ENCODE data around the gene FER.

FER gene

DNA sequence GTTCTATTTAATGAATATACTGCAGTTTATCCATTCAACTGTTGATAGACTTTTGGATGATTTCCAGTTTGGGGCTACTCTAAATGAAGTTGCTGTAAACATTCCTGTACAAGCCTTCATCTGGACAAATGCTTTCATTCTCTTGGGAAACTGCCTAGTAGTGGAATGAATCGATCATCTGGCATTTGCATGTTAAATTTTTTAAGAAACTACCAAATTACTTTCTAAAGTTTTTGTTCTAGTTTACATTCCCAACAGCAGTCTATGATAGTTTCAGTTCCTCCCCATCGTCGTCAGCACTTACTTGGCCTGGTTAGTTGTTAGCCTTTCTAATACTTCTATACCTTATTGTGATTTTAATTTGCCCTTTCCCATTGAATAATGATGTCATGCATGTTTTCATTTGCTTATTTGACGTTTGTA, 306.3 kb downstream of the FER start:
- no peak overlapping the region for H3K4me3 ChIP-seq (ENCODE audit: low read depth, low read length)
- no peaks in the 10 kb centered on the region for H3K36me3 ChIP-seq (replicated peaks)
- TF ChIP-seq, protein P1, sequence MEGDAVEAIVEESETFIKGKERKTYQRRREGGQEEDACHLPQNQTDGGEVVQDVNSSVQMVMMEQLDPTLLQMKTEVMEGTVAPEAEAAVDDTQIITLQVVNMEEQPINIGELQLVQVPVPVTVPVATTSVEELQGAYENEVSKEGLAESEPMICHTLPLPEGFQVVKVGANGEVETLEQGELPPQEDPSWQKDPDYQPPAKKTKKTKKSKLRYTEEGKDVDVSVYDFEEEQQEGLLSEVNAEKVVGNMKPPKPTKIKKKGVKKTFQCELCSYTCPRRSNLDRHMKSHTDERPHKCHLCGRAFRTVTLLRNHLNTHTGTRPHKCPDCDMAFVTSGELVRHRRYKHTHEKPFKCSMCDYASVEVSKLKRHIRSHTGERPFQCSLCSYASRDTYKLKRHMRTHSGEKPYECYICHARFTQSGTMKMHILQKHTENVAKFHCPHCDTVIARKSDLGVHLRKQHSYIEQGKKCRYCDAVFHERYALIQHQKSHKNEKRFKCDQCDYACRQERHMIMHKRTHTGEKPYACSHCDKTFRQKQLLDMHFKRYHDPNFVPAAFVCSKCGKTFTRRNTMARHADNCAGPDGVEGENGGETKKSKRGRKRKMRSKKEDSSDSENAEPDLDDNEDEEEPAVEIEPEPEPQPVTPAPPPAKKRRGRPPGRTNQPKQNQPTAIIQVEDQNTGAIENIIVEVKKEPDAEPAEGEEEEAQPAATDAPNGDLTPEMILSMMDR (IDR thresholded peaks at IDR 0.05; ENCODE audit: low read depth, low read length, missing control alignments), result no peak
- no peak for DNase-seq
- H3K27me3 ChIP-seq (replicated peaks), result no peaks in the 10 kb centered on the region
- in situ Hi-C loops (cut with HindIII; ENCODE audit: low pct_ligation_motif_present, low sequenced_read_pairs), result no loop called here
- H3K27ac ChIP-seq, result no peak overlapping the region

DNA sequence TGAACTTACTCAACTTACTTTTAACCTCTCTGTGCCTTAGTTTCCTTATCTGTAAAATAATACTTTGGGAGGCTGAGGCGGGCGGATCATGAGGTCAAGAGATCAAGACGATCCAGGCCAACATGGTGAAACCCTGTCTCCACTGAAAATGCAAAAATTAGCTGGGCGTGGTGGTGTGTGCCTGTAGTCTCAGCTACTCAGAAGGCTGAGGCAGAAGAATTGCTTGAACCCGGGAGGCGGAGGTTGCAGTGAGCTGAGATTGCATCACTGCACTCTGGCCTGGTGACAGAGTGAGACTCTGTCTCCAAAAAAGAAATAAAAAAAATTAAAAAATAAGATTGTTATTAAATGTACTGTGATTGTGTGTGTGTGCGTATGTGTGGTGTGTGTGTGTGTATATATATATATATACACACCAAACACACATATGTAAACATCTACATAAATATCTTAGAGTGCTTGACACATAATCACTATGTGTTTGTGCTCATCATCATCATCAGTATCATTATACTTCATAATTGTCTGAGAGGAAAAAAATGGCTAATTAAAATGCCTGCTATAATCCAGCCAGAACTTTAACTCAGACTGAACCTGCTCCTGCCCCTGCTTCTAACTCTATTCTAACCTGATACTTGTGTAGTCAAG, 312.8 kb downstream of the FER start:
- TF ChIP-seq, protein P1 (IDR thresholded peaks at IDR 0.05; ENCODE audit: low read depth, low read length, missing control alignments), result no peak
- Histone ChIP-seq H3K27me3 (replicated peaks) (no peaks in the 10 kb centered on the region), H3K27ac (no peak overlapping the region), H3K4me3 (ENCODE audit: low read depth, low read length) (no peak overlapping the region), H3K36me3 (replicated peaks) (no peaks in the 10 kb centered on the region)
- no peak for DNase-seq
- in situ Hi-C loops (cut with HindIII; ENCODE audit: low pct_ligation_motif_present, low sequenced_read_pairs), result no loop called here

DNA sequence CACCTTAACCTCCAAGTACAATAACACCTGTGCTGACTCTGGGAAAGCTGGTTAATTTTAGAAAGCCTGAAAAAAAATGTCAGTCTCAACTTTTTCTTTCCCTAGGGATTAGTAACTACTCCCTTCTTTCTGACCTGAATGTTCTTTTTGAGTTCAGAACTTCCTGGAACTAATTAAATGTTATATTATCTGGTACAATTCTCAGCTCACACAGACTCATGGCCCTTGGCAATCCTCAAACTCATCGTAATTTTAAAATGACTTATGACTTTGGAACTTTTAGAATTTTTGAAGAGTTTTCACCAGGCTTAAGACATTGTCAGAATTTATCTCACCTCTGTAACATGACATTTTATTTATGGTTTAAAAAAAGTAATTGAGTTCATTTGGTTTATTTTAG, 315.0 kb downstream of the FER start:
- TF ChIP-seq, protein P1 (IDR thresholded peaks at IDR 0.05; ENCODE audit: low read depth, low read length, missing control alignments), result no peak
- in situ Hi-C loops (cut with HindIII; ENCODE audit: low pct_ligation_motif_present, low sequenced_read_pairs), result no loop called here
- Histone ChIP-seq H3K4me3 (ENCODE audit: low read depth, low read length) (no peak overlapping the region), H3K27ac (no peak overlapping the region), H3K27me3 (replicated peaks) (no peaks in the 10 kb centered on the region), H3K36me3 (replicated peaks) (no peaks in the 10 kb centered on the region)
- DNase-seq, result no peak

DNA sequence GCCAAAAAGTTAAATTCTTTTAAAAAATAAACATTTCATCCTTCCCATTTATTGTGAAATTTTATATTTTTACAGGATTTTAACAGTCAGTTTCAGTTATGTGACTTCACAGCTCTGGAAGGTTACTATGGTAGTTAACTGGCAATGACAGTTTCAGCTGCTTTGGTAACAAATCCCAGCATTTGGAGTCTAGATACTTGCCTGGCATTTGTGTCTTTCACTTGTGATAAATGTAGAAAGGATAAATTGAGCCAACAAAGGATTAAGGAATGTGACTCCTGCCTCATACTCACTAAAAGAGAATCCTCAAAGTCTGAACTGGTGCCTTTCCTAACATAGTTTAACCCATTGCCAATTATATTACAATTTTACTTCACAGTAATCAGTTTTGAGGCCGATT, 315.5 kb downstream of the FER start:
- no peaks in the 10 kb centered on the region for H3K27me3 ChIP-seq (replicated peaks)
- H3K4me3 ChIP-seq (ENCODE audit: low read depth, low read length), result no peak overlapping the region
- no peaks in the 10 kb centered on the region for H3K36me3 ChIP-seq (replicated peaks)
- TF ChIP-seq, protein P1 (IDR thresholded peaks at IDR 0.05; ENCODE audit: low read depth, low read length, missing control alignments), result no peak
- in situ Hi-C loops (cut with HindIII; ENCODE audit: low pct_ligation_motif_present, low sequenced_read_pairs), result no loop called here
- no peak for DNase-seq
- H3K27ac ChIP-seq, result no peak overlapping the region

DNA sequence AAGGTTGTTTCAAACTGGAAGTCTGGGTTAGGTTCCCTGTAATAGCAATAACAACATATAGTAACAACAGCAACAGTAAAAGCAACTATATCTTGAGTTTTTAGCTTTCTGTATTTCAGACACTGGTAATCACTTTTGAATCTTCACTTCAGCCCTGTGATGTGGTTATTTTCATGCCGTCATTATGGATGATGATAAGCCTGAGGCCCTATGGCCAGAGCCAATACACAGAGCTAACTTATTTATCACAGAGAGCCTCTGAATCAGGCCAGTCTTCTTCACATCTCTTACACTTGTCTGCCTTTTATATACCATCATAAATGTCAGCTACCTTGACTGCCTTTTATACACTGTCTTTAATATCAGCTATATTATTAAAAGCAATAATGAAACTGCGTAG, 329.0 kb downstream of the FER start:
- H3K4me3 ChIP-seq (ENCODE audit: low read depth, low read length), result no peak overlapping the region
- no peak for DNase-seq
- no peaks in the 10 kb centered on the region for H3K36me3 ChIP-seq (replicated peaks)
- no peak overlapping the region for H3K27ac ChIP-seq
- H3K27me3 ChIP-seq (replicated peaks), result no peaks in the 10 kb centered on the region
- in situ Hi-C loops (cut with HindIII; ENCODE audit: low pct_ligation_motif_present, low sequenced_read_pairs), result no loop called here
- TF ChIP-seq, protein P1 (IDR thresholded peaks at IDR 0.05; ENCODE audit: low read depth, low read length, missing control alignments), result no peak

DNA sequence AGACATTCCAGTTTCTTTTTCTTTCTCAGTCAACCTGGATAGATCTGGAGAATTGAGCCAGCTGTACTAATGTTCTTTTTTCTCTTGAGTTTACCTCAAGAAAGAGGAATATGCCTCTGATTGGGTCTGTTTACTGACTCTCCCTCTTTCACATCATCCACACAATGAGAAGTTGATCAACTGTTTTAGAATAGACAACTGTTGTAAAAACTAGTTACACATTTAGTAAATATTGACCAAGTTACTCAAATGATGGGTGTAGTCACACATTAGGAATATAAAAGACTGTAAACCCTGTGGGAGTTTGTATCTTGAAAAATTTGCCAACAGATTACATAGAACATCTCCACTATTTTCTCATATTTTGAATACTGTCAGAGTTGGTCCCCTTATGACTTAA, 330.8 kb downstream of the FER start:
- in situ Hi-C loops (cut with HindIII; ENCODE audit: low pct_ligation_motif_present, low sequenced_read_pairs), result no loop called here
- DNase-seq, result no peak
- Histone ChIP-seq H3K36me3 (replicated peaks) (no peaks in the 10 kb centered on the region), H3K27ac (no peak overlapping the region), H3K27me3 (replicated peaks) (no peaks in the 10 kb centered on the region), H3K4me3 (ENCODE audit: low read depth, low read length) (no peak overlapping the region)
- TF ChIP-seq, protein P1 (IDR thresholded peaks at IDR 0.05; ENCODE audit: low read depth, low read length, missing control alignments), result no peak

Data from brain microvascular endothelial cell (primary cell).